GM19372 (cell line): ENCODE data around the gene LRP10.

Source experiments
- ATAC-seq: cut with Tn5 transposase; IDR thresholded peaks from one replicate; pipeline ENCODE4 v1.9.1; 2021; ENCODE audit warnings: mild to moderate bottlenecking, low read depth, moderate library complexity; ENCODE audit not compliant: unreplicated experiment

Gene LRP10

DNA sequence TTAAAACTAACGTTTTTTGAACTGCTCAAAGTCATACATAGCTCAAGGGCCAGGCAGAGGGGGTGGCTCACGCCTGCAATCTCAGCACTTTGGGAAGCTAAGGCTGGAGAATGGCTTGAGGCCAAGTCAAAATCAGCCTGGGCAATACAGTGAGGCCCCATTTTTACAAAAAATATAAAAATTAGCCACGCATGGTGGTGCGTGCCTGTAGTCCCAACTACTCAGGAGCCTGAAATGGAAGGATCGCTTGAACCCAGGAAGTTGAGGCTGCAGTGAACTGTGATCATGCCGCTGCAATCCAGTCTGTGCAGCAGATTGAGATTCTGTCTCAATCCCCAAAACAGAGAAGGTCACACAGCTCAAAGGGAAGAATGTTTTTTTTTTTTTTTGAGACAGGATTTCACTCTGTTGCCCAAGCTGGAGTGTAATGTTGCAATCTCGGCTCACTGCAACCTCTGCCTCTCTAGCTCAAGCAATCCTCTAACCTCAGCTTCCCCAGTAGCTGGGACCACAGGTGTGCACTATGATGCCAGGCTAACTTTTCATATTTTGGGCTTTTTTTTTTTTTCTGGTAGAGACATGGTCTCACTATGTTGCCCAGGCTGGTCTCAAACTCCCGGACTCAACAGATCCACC, 44.5 kb downstream of the LRP10 start:
- no peak for ATAC-seq

DNA sequence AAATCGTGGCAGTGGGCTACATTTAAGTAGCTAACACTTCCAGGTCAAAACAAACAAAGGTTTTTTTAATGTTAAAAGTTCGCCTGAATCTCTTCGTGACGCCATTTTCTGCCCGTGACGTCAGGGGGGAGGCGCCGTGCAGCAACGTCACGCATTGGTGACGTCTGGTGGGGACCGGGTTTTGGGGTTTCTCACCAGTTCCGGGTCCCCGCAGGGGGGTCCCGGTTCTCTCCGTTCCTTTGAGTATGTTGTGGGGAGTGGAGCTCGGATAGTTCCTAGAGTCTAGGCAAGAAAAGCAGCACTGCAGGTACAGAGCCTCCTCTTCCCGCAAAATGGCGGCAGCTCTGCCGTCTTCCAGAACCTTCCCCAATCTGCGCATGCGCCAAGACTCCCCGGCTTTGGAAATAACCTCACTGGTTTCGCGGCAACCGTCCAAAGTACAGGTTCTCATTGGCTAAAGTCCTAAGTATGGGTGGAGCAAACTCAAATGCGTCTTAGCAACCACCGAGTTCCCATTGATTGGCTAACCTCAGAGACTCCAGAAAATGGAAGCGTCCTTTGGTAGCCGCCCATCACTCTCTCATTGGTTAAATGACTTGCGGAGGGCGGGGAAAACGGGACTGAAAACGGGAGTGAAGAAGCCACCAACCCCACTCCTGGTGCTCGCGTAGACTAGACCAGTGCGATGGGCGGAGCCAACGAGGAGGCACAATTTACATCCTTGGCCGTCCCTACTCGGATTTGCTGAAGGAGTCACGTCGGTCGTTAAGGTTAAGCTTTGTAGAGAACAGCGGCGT, 47.5 kb downstream of the LRP10 start, which contains the start of gene RBM23:
Gene RBM23, minus strand, starts transcription at position 346 of the 797 bp plus-strand sequence.
- ATAC-seq: peak; percentile 94

DNA sequence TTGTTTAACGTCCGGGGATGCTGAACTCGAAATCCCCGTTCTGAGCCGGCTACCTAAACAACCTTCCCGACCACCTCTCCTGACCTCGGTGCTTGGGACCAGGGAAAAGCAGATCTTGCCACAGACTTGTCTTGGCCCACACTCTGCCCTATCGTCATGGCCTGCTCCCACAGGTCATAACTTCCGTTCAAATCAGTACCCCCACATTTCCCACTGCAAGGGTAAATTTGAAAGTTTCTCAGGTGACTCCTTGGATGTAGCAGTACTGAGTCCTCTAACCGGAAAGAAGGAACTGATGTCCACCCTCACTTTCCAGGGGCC, 48.0 kb downstream of the LRP10 start:
- no peak for ATAC-seq

DNA sequence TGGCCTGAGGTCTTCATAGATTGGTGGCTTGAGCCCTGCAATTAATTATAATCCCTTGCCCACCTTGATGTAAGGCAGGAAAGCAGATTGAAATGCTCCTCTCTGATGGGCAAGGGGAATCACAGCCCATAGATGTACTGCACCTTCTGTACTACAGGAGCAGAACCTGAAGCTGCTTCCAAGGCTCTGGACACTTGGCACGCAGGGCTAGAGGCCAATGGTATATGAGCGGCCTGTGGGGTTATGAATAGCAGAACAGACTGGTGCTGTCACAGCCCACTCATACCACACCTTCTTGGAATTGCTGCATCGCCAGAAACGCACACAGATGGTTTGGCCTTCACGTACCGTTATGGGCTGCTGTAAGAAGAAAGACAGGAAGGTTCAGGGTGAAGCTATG, 49.2 kb downstream of the LRP10 start:
- ATAC-seq: no peak

DNA sequence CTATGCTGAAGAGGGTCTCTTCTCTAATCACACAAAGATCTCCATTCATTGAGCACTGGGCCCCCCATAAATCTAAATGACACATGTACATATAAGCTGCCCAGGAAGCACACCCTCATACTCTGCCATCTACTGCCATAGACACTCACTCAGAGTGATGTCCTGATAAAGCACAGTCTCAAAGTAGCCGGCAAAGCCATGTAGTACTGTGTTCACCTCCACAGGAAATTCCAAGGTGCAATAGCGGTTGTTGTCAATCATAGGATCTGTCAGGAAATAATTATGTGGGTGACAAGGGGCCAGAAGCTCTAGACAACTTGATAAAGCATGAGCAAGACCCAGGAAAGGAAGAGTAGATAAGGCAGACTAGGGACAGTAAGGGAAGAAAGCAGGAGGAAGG, 50.8 kb downstream of the LRP10 start:
- ATAC-seq: no peak

DNA sequence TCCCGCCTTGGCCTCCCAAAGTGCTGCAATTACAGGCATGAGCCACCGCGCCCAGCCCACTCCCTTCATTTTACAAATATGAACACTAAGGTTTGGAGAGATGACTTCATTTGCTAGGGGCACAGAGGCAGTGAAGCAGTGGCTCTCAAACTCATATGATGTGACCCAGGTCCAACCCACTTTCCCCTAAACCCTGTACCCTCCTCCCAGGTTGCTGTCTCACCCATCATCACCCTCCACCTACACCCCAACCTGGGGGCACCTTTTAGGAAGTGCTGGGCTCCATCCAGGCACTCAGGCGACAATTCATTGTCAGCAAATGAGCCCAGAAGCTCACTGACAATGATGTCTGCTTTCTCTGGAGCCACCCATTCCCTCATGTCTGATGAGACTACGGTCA, 52.2 kb downstream of the LRP10 start:
- no peak for ATAC-seq

DNA sequence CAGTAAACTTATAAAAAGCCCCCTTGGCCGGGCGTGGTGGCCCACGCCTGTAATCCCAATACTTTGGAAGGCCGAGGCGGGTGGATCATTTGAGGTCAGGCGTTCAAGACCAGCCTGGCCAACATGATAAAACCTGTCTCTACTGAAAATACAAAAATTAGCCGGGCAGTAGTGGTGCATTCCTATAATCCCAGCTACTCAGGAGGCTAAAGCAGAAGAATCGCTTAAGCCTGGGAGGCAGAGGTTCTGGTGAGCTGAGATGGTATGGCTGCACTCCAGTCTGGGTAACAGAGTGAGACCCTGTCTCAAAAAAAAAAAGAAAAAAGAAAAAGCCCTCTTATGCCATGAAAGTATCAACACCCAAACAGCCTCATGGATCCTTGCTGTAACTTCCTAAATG, 54.0 kb downstream of the LRP10 start:
- ATAC-seq: no peak

DNA sequence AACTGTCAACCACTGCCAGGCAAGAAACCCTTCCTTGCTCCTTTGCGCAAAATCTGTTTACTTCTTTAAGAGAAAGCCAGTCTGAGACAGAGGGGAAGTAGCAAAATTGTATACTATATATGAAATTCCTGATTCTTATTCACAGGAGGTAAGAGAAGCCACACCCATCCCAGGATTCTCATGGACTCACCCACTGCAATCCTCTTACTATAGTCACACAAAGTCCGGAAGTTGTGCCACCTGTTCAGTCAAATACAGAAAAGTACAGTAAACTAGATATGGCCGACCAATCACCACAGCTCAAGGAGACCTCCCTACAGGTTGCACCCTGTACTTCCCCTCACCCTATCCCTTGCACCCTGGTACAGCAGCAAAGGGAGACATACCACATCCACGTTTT, 54.8 kb downstream of the LRP10 start:
- ATAC-seq: no peak

DNA sequence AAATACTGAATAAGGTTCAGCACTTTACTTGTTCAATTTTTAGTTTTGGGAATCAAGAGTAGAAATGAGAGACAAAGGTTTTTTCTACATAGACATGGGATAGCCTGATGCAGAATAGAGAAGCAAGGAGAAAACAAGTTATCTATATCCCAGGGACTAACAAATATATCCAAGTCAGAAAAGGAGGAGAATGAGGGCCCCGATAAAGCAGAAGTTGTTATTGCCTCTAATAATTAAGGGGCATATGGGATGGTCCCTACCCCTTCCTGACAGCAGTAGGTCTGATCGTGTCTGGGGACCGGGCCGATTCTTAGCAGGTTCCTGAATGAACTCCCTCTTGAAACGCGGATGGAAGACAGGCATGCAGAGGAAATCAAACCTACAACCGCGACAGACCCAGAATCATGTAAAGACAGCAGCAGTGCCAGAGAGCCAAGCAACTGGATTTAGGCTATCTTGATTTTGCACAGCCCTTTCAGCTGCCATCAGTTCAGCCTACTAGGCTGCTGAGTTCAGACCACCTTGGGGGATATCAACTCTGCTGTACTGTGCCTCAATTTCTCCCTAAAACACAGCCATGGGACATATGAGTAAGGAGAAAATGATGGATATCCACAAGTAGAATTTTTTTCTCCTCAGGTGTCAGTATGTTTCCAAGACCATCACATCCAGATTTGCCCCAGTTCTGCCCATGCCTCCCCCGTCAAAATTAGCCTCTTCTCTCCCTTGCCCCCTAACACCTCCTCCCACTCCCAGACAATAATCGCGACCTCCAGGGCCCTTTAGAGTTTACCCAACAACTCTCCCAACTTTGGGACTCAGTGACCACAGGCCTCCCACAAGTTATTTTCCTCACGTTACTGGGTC, 56.9 kb downstream of the LRP10 start:
- no peak for ATAC-seq

DNA sequence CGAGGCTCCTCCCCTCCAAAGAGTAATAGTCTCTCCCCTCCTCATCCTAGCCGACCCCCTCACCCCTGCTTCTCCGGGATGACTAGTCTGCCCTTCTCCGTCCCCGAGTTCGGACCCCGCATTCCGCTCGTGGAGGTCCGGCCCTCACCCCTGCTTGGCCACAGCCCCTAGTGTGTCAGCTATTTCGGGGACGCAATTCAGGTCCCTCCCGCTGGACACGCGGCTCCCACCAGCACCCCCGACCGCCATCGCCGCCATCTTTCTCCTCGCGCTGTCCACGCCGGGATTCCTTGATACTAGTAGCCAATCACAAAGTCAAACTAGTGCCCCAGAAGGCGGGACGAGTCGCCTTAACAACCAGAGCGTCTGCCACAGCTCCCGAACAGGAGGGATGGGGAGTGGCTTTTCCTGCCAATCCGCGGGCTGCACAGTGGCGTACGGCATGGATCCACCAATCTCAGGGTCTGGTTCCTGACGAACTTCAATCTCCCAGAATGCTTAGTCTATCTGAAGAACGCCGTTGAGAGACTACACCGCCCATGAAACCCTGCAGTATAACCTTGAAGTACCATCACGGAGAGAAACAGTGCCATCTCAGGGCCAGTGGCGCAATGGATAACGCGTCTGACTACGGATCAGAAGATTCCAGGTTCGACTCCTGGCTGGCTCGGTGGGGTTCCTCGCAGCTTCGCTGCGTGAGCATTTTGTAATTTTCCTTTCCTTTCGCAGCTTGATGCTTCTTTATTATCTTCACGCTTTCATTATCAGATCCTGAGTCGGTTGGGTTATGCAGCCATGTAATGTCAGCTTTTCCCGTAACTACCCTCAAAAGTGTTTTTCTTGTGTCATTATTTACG, 57.8 kb downstream of the LRP10 start, which contains the start of gene PRMT5:
Gene PRMT5, minus strand, starts transcription at position 273 of the 857 bp plus-strand sequence. Its CDS starts 15 bp downstream, at position 258.
- ATAC-seq: peak; percentile 94

DNA sequence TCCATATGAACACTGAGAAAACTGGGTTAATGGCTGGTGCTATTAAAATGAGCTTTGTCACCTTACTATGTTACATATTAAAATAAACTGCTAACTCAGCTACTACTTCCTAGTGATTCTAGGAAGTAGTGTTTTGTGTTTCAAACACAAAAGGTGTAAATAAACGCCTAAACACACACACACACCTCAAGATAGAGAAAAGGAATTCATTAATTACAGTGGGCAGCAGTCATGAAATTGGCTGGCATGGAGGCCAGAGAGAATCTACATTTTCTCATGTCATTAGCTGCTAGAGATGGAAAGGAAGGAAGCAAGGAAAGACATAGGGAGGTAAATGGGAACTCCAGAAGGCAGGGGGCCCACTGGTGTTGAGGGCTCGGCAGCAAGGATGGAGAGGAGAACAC, 58.4 kb downstream of the LRP10 start:
- no peak for ATAC-seq
